GM18520 (cell line): Measurements from ENCODE around the gene NFE2L2.
A peak's percentile ranks its signal among the peaks of the same experiment; 100 is the strongest.
"Not testable (repeated sequence)": the region's sequence is repeated elsewhere in the genome, so short reads cannot be mapped to it uniquely, and the experiment has no call there.

Experiments used
- ATAC-seq: cut with Tn5 transposase; IDR thresholded peaks from one replicate; pipeline ENCODE4 v1.9.1; 2021; ENCODE audit not compliant: unreplicated experiment

The NFE2L2 gene

DNA sequence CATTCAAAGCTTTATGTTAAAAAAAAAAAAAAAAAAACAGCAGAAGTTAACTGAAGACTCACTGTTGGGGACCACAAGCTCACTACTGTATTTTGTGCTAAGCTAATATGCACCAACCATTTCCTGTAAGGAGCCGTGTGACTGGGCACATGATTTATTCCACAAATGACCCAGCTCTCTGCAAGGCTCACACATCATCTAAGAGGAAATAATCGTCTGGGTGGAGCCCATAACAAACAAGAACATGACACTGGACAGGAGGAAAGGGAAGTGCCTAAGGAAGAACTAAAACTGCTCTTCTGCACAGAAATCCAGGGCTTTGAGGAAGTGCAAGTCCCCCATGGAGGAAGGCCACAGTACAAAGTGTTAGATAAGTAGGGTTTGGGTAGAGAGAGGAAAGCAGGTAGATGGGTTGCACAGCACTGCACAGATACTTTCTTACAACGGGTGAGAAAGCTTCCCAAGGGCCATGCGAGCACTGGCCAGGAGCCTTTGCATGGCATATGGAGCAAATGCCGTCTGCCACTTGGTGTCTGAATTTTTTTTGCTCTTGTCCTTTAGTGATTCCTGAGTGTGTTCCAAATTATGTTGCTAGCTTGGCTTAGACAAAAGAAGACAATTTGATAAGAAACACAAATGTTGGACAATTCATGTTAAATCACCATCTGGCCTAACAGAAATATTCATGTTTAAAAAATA is 24.4 kb downstream of the NFE2L2 start:
- ATAC-seq, result no peak

GRCh38 chr2:177239053-177239452 is 25.5 kb downstream of the NFE2L2 start:
- no peak for ATAC-seq

DNA sequence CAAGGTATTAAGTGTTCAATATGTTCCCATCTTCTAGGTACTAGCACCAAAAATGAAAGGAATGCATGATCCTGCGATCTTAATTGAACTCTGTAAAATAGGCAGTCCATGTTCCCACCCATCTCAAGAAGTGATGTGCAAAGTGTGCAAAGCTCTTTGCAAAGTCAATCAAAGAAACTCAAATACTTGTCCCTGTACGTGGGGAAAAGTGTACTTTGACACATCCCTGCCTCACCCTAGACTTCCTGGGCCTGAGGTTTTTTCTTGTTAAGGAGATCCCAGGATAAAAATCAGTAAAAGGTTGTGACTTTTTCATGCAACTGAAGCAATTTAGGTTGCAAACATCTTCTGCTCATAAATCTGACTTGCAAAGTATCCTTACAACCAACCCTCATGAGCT is 26.6 kb downstream of the NFE2L2 start:
- ATAC-seq, result no peak

DNA sequence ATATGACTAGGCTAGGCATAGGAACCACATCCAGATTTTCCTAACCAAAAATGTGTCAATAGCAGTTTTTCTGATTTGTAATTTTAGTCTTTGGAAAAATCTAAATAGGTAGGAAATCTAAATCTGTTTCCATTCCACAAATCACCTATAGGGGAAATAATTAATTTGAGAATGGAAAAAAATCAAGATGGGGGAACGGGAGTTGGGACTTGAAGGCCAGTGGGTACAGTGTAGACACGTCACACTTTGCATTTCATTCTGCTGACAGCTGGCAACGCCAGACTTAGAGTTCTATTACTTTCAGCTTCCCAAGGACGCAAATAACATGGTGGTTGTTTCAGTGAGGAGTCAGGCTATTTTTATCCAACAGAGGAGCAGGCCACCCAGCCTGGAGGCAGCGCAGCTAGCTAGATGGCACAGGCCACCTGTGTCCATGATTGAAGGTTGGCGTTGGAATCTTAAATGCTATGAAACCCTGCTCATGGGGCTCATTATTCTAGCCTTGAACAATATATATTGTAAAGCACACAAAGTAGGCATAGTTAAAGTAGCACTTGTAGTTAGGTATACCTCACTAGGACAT is 28.6 kb downstream of the NFE2L2 start:
- no peak for ATAC-seq

DNA sequence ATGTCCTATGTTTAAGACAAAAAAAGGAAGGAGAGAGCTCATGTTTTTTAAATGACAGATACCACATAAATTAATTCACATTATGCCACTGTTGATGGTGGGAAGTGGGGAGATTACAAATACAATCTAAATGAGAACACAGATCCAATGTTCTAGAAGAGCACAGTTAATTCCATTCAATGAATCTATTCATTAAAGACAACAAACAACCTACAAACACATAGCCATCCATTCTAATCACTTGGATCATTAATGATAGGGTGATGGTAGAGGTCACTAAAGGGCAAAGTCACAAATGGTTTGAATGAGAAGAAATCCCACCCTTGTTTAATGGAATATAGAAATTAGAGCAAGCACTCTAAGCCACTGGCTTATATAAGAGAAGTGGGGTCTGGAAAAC is 30.3 kb downstream of the NFE2L2 start:
- no peak for ATAC-seq

GRCh38 chr2:177232098-177232704 is 32.3 kb downstream of the NFE2L2 start:
- no peak for ATAC-seq

DNA sequence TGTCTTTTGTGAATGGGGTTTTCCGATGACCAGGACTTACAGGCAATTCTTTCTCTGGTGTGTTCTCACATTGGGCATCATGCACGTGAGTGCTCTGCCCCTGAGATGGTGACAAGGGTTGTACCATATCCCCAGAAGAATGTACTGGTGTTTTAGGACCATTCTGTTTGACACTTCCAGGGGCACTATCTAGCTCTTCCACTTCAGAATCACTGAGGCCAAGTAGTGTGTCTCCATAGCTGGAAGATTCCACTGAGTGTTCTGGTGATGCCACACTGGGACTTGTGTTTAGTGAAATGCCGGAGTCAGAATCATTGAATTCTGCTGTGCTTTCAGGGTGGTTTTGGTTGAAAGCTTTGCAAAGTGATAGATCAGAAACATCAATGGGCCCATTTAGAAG is 33.3 kb downstream of the NFE2L2 start:
- ATAC-seq, result no peak

- ATAC-seq, result no peak
Observed at GRCh38 chr2:177229442-177230242, 34.9 kb downstream of the NFE2L2 start.

DNA sequence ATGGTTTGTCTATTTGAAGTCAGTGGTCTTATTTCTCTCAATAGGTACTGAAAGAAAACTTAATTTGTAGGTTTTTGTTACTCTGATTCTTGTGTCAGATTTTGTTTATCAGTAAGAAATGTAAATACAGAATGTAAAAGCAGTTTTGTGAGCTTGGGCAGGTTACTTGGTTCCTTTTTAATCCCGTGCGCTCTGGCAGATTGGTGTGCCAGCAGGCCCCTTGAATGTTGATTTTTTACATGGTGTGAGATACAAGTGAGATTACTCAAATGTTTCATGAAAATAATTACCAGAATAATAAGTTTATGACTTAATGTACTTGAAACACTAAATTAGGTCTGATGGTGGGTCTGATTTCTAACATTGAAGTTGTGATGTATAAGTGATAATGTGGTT is 38.6 kb downstream of the NFE2L2 start:
- no peak for ATAC-seq

DNA sequence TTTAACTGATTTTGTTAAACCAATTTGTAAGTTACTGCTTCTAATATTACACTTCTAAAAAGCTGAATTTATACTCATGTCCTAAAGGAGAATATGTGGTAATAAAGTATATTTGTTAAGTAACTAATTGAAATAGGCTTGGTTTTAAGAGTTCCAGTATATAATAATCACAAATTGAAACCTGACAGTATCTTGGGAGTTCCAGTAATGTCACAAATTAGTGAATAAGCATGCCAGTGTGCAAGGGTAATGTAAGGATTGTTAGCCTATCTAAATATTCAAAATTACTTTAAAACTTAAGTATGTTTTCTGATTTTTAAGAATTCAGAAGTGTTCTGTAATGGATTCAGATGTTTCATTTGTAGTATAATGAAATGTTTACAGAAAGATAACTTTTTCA is 41.1 kb downstream of the NFE2L2 start:
- ATAC-seq, result not testable (repeated sequence)

DNA sequence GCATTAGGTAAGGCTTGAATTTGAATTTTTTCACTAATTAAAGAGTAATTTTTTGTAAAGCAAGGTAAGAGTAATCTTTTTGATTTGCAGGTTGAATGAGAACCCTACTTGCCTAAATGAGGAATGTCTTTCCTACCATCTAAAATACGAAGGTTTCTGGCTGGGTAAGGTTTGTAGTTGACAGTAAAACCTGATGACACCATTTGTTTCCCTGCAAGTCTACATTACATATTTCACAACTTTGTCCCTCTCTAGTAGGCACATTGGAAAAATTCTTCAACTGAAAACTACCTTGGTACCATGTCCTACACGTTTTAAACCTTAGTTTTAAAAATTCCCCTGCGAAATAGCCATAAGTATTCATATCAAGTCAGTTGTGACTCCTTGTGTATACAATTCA is 42.6 kb downstream of the NFE2L2 start:
- no peak for ATAC-seq

- no peak for ATAC-seq
Observed at GRCh38 chr2:177221534-177221933, 43.0 kb downstream of the NFE2L2 start.

GRCh38 chr2:177219787-177220186 is 44.7 kb downstream of the NFE2L2 start:
- not testable (repeated sequence) for ATAC-seq

DNA sequence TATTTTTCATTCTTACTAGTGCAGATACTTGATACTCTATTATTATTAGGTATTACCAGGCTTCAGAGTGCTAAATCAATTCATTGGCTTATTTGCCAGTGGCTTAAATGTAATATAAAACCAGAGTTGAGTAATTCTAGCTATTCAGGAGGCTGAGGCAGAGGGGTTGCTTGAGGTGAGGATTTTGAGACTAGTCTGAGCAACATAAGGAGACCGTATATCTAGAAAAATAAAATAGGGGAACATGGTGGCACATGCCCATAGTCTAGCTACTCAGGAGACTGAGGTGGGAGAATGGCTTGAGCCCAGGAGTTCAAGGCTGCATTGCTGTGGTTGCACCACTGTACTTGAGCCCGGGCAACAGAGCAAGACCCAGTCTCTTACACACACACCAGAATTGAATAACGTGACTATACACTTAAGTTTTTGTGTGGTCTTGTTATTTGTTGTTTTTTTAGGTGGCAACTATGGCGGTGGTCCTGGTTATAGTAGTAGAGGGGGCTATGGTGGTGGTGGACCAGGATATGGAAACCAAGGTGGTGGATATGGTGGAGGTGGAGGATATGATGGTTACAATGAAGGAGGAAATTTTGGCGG is 47.2 kb downstream of the NFE2L2 start:
- ATAC-seq, result no peak

GRCh38 chr2:177212891-177213856 is 51.4 kb downstream of the NFE2L2 start:
- ATAC-seq, result peak; percentile 30

DNA sequence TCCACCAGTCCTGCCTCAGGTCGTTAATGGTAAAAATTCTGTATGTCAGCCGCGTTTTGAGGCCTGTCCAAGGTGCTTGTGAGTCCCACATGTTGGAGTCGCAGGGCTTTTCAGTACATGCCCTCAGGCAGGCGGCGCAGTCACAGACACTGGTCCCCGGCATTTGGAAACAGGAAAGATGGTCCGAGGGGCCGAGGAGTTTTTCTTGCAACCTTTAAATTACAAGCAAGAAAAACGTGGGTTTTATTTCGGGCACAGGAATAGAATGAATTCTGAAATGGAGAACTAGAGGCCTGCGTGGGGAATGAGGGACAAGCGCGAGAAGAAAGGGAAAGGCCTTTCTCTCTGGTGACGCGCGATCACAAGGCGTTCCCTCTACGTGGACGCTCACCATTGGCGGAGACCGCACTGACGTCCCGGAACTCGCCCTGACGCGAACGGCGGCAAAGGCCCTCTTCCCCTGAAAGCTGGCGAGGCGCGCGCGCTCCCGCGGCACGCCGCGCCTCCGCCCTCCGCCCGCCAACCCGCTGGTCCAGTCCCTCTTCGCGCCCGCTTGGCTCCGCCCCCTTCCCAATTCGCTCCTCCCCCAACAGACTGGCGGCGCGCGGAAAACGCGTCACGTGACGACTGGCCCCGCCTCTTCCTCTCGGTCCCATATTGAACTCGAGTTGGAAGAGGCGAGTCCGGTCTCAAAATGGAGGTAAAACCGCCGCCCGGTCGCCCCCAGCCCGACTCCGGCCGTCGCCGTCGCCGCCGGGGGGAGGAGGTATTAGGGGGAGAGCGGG is 52.2 kb downstream of the NFE2L2 start, which contains the start of gene HNRNPA3:
TSS of gene HNRNPA3 (plus strand) at position 689 of the 785 bp plus-strand sequence. CDS start at position 695, 6 bp downstream.
- ATAC-seq, result peak; percentile 88

- no peak for ATAC-seq
Observed at GRCh38 chr2:177211576-177212105, 52.9 kb downstream of the NFE2L2 start.

- no peak for ATAC-seq
Observed at GRCh38 chr2:177211169-177211568, 53.4 kb downstream of the NFE2L2 start.

DNA sequence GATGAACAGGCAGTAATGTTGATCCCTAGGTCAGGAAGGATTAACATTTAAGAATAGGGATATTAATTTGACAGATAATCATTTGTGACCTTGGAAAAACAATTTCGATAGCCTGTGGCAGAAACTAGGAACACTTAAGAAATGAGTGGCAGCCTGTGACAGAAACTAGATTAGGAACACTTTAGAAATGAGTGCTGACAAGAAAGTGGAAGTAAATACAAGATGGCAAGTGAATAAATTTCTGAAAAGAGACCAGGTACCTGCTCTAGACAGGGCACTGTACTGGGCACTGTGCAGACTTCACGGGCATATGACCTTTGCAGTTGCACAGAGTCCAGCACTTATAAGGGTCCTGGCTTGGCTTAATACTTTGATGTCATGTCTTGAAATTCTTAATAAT is 57.4 kb downstream of the NFE2L2 start:
- peak; percentile 53 for ATAC-seq
